IPS DF 6.9 (cell line): ENCODE measurements around the gene CHMP4A.
"Not testable (repeated sequence)": the region's sequence is repeated elsewhere in the genome, so short reads cannot be mapped to it uniquely, and the experiment has no call there.

Experiments
- DNase-seq: peaks from one replicate; pipeline ENCODE4 v3.0.0-alpha.2; 2013; ENCODE audit warnings: low read depth, low spot score
- H3K27ac ChIP-seq: one replicate; pipeline ENCODE4 v1.5.1; 2013; ENCODE audit warnings: low read length, control low read depth
- H3K27me3 ChIP-seq: 2 replicates; pipeline ENCODE4 v1.6.1; 2013; ENCODE audit warnings: mild to moderate bottlenecking, low read length; ENCODE audit not compliant: control insufficient read depth, insufficient read depth
- H3K36me3 ChIP-seq: 2 replicates; pipeline ENCODE4 v1.6.1; 2013; ENCODE audit warnings: low read length; ENCODE audit not compliant: control insufficient read depth, insufficient read depth
- H3K4me1 ChIP-seq: 2 replicates; pipeline ENCODE4 v1.6.1; 2013; ENCODE audit warnings: low read length; ENCODE audit not compliant: control insufficient read depth, insufficient read depth
- H3K4me3 ChIP-seq: 2 replicates; pipeline ENCODE4 v1.5.1; 2013; ENCODE audit warnings: mild to moderate bottlenecking, low read length
- H3K9me3 ChIP-seq: 2 replicates; pipeline ENCODE4 v1.6.1; 2013; ENCODE audit warnings: low read length, inconsistent platforms; ENCODE audit not compliant: control insufficient read depth, insufficient read depth
- WGBS: extraction: QIAGEN DNeasy Blood & Tissue Kit; methylation state at CpG from one replicate; pipeline ENCODE4 v1.1.7; 2013; ENCODE audit warnings: mixed read lengths, missing lambda C conversion rate; ENCODE audit not compliant: insufficient read length, insufficient coverage; 5-methylcytosine and 5-hydroxymethylcytosine counted together

CHMP4A gene

DNA sequence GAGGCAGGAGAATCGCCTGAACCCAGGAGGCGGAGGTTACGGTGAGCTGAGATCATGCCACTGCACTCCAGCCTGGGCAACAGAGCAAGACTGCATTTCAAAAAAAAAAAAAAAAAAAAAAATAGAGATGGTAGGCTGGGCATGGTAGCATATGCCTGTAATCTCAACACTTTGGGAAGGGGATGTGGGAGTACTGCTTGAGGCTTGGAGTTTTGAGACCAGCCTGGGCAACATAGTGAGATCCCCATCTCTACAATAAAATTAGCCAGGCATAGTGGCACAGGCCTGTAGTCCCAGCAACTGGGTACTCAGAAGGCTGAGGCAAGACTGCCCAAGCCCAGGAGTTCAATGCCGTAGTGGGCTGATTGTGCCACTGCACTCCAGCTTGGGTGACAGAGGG is 9.7 kb upstream of the CHMP4A start:
- DNase-seq, H3K27me3 ChIP-seq, H3K4me1 ChIP-seq, H3K4me3 ChIP-seq, H3K36me3 ChIP-seq, H3K9me3 ChIP-seq, H3K27ac ChIP-seq: not testable (repeated sequence)
- WGBS: no CpG with 5 or more reads among the region's 4 CpGs

GRCh38 chr14:24219521-24219920 is 6.2 kb upstream of the CHMP4A start:
- Histone ChIP-seq H3K27me3 (no peaks in the 10 kb centered on the region), H3K4me1 (no peaks in the 10 kb centered on the region), H3K27ac (no peak overlapping the region), H3K9me3 (no peaks in the 10 kb centered on the region), H3K36me3 (0 out of 2 replicates have a peak, but pooled peaks cover 2% of the 10 kb centered on the region), H3K4me3 (no peak overlapping the region)
- no peak for DNase-seq
- no CpG with 5 or more reads among the region's 3 CpGs for WGBS

- no peak overlapping the region for H3K4me3 ChIP-seq
- no peak for DNase-seq
- WGBS: no CpG with 5 or more reads among the region's 4 CpGs
- no peaks in the 10 kb centered on the region for H3K27me3 ChIP-seq
- H3K4me1 ChIP-seq: no peaks in the 10 kb centered on the region
- 0 out of 2 replicates have a peak, but pooled peaks cover 2% of the 10 kb centered on the region for H3K36me3 ChIP-seq
- H3K27ac ChIP-seq: no peak overlapping the region
- H3K9me3 ChIP-seq: no peaks in the 10 kb centered on the region
Observed at GRCh38 chr14:24219080-24219479, 5.8 kb upstream of the CHMP4A start.

- H3K36me3 ChIP-seq, H3K27ac ChIP-seq: not testable (repeated sequence)
- WGBS: no CpG with 5 or more reads among the region's 1 CpG
Observed at GRCh38 chr14:24216876-24217275, 3.6 kb upstream of the CHMP4A start.

GRCh38 chr14:24216345-24216699 is 3.0 kb upstream of the CHMP4A start:
- DNase-seq: no peak
- Histone ChIP-seq H3K4me3 (no peak overlapping the region; the same call in 1 of the 2 replicates), H3K27me3 (no peaks in the 10 kb centered on the region), H3K27ac (no peak overlapping the region), H3K36me3 (peaks cover 2% of the 10 kb centered on the region; the same call in 1 of the 2 replicates), H3K4me1 (peaks cover 2% of the 10 kb centered on the region; the same call in 1 of the 2 replicates), H3K9me3 (no peaks in the 10 kb centered on the region)
- WGBS: no CpG with 5 or more reads among the region's 2 CpGs

More at GRCh38 chr14:24216876-24217275, 3.6 kb upstream of the CHMP4A start:
- DNase-seq, H3K4me3 ChIP-seq, H3K27me3 ChIP-seq, H3K4me1 ChIP-seq, H3K9me3 ChIP-seq: not testable (repeated sequence)

DNA sequence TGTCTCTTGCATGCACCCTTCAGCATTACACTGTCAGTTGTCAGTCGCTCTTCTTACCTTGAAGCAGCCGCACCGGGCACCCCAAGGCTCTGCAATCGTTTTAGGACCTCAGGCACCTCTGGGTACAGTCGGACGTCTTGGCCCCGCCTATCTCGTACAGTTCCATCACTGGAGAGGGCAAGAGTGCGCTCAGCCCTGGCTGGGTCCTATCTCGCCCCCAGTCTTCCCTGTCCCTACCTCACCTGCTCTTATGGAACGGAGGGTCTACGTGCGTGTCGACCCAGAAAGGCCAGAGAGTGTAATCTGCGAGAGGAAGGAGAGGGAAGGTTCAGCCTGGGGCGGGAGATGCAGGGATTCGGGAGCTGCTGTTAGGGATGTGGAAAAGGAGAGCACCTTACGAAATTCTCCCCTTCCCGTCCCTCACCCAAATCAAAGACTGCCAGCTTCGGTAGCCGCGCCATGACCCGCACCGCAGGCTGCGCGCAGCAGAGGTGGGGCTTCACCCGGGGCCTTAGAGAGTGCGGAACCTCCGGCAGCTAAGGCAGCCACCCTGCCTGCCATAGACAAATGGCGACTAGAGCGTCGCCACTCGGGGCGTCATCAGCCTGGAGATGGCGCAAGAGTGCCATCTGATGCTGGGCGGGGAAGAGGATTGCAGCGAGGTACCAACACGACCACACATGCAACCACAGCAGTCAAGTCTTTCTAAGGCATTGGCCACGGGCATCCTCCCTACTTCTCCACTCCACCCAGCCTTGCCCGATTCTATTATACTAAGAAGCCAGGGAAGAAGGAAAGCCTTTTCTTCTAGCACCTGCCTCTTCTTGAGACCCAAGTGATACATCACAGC is 2.4 kb upstream of the CHMP4A start, which contains the start of gene MDP1:
TSS of gene MDP1 (minus strand) at position 572 of the 850 bp plus-strand sequence. CDS start at position 461, 111 bp downstream.
- H3K4me1 ChIP-seq: peaks cover 2% of the 10 kb centered on the region; the same call in 1 of the 2 replicates
- H3K27ac ChIP-seq: no peak within 1 kb of the TSS
- H3K9me3 ChIP-seq: no peaks in the 10 kb centered on the region
- H3K4me3 ChIP-seq: peak within 1 kb of the TSS; percentile 46
- peaks cover 2% of the 10 kb centered on the region; the same call in 1 of the 2 replicates for H3K36me3 ChIP-seq
- H3K27me3 ChIP-seq: no peaks in the 10 kb centered on the region
- WGBS: no CpG with 5 or more reads among the region's 40 CpGs
- peak; percentile 82 for DNase-seq

GRCh38 chr14:24213866-24214662 is 776 bp upstream of the CHMP4A start:
- no peak for DNase-seq
- no CpG with 5 or more reads among the region's 7 CpGs for WGBS
- peak overlapping the region; percentile 22; the same call in 1 of the 2 replicates for H3K4me3 ChIP-seq
- no peaks in the 10 kb centered on the region for H3K9me3 ChIP-seq
- H3K27ac ChIP-seq: no peak overlapping the region
- peaks cover 8% of the 10 kb centered on the region for H3K36me3 ChIP-seq
- peaks cover 2% of the 10 kb centered on the region; the same call in 1 of the 2 replicates for H3K4me1 ChIP-seq
- H3K27me3 ChIP-seq: no peaks in the 10 kb centered on the region

DNA sequence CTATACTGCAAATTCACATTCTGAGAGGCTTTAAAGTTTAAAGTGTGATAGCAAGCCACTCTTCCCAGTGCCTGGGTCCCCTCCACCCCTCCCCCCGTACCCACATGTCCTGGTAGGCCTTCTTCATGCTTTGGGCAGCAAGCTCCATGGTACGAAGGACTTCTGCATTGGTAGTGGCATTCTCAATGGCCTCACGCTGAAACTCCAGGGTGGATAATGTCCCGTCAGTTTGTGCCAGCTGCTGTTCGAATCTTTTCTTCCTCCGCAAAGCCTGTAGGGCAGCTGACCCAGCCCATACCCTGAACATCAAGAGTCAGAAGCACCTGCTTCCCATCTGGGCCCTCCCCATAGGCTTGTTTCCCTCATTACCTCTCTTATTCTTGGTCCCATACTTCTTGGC is 2.0 kb downstream of the CHMP4A start:
- peaks cover 9% of the 10 kb centered on the region for H3K36me3 ChIP-seq
- H3K27me3 ChIP-seq: no peaks in the 10 kb centered on the region
- no peak for DNase-seq
- H3K27ac ChIP-seq: no peak overlapping the region
- H3K4me3 ChIP-seq: no peak overlapping the region
- peaks cover 2% of the 10 kb centered on the region; the same call in 1 of the 2 replicates for H3K4me1 ChIP-seq
- H3K9me3 ChIP-seq: no peaks in the 10 kb centered on the region
- WGBS: no CpG with 5 or more reads among the region's 6 CpGs

DNA sequence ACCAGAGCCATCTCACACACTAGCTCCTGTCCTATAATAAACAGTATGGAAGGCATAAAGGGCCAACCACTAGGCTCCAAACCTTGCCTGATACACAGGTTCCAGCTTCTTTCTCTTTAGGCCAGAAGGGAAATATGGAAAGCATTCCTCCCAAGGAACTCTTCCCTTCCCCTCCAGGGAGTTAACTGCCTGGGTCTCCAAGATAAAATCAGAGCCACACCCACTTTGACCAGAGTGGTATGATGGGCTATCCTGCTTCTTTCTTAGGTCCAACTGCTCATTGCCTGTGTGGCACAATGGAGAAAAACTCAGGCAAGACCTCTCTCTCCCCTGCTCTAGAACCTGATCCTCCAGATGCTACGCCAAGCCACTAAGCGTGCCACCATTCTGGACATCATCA is 5.7 kb downstream of the CHMP4A start:
- peaks cover 14% of the 10 kb centered on the region for H3K36me3 ChIP-seq
- DNase-seq: no peak
- no CpG with 5 or more reads among the region's 2 CpGs for WGBS

GRCh38 chr14:24207104-24207551 is 6.2 kb downstream of the CHMP4A start:
- no CpG with 5 or more reads among the region's 5 CpGs for WGBS
- no peaks in the 10 kb centered on the region for H3K4me1 ChIP-seq
- no peaks in the 10 kb centered on the region for H3K27me3 ChIP-seq
- H3K9me3 ChIP-seq: no peaks in the 10 kb centered on the region
- peaks cover 14% of the 10 kb centered on the region for H3K36me3 ChIP-seq
- no peak overlapping the region for H3K27ac ChIP-seq
- no peak overlapping the region for H3K4me3 ChIP-seq
- no peak for DNase-seq

More for the DNA sequence above, 5.7 kb downstream of the CHMP4A start:
- Histone ChIP-seq H3K27me3 (no peaks in the 10 kb centered on the region), H3K9me3 (no peaks in the 10 kb centered on the region), H3K4me3 (no peak overlapping the region), H3K4me1 (no peaks in the 10 kb centered on the region), H3K27ac (no peak overlapping the region)
